Right cardiac atrium (tissue), 5 donors: ENCODE measurements around the gene MRGPRF. TPM values are rescaled to one million over a fixed set of nuclear protein-coding genes. Genes with fewer than 3 reads are reported as not detected.

Experiments
- ATAC-seq, 2 donors: fragments of 200-7000 bp; cut with Tn5 transposase; one replicate each; pipeline versions ENCODE4 v1.8.0 to v1.9.1; 2020; ENCODE audit warnings: moderate library complexity in 2 of 2, mild to moderate bottlenecking in 1 of 2
- DNase-seq, 3 donors: peaks; one replicate each; pipeline ENCODE4 v3.0.0-alpha.2; 2020
- H3K27ac ChIP-seq: one replicate; pipeline ENCODE4 v1.5.1; 2013; ENCODE audit warnings: mild to moderate bottlenecking, low read length, control low read depth, moderate library complexity
- H3K27me3 ChIP-seq: one replicate; pipeline ENCODE4 v1.6.1; 2013; ENCODE audit not compliant: control insufficient read depth, insufficient read depth
- H3K4me1 ChIP-seq: one replicate; pipeline ENCODE4 v1.6.1; 2013; ENCODE audit warnings: low read length; ENCODE audit not compliant: control insufficient read depth, insufficient read depth
- H3K4me3 ChIP-seq: one replicate; pipeline ENCODE4 v1.5.1; 2013; ENCODE audit warnings: low read length, control low read depth
- H3K9me3 ChIP-seq: one replicate; pipeline ENCODE4 v1.6.1; 2013; ENCODE audit warnings: low read length; ENCODE audit not compliant: control insufficient read depth
- WGBS: extraction: QIAGEN DNeasy Blood & Tissue Kit; methylation state at CpG from one replicate; pipeline ENCODE4 v1.1.7; 2013; 5-methylcytosine and 5-hydroxymethylcytosine counted together
- intact Hi-C, 4 donors: fragments of 100-400 bp; cut with DNase I; formaldehyde crosslinking; loops; one replicate each; pipeline versions ENCODE4 v1.11.0 to v1.14.0; 2022 to 2023
- polyA plus RNA-seq: library from polyadenylated mRNA; stranded (reverse); fragments of 200-250 nt; gene quantifications from one replicate; pipeline ENCODE4 v1.2.3, GENCODE V29; 2013
- total RNA-seq, 4 donors: library from RNA; stranded (reverse); fragmentation: NEBNext Ultra II Directional; extraction: Animal tissue kit (Norgen Biotek cat#: 25700); gene quantifications; one replicate each; pipeline ENCODE4 v1.2.1, GENCODE V29; 2021
- donor health status: healthy with polysubstance abuse.
- donor health status: DM: no; HTN: yes; CAD: no.
- donor health status: DM: no; HTN: no; CAD: no.
- donor health status: DM: no; HTN: yes; CAD: no; lungs with severe emphysema.
- donor health status: DM: yes; HTN: yes; CAD: no.

The MRGPRF gene
- total and polyA plus RNA-seq, 5 donors, result 4.6 to 16.2 (median 9.4) TPM

DNA sequence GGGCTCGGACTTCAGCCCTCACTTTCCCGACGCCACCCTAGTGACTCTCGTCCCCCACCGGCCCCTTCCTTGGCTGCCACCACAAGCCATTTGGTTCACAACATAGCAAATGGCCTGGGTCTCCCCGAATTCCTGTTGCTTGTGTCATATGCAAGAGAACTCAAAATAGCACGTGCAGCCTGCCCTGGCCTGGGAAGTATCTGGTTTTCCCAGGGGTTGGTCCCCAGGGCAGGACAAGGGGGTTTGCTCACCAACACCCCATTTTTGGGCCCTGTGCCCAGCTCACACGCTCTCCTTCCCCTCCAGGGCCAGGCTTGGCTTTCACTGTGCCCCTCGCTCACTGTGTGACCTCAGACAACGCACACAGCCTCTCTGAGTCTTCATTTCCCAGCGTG lies 22.9 kb upstream of the MRGPRF start:
- no peaks in the 10 kb centered on the region for H3K27me3 ChIP-seq
- 45% methylated on average over 11 of the region's 11 CpGs for WGBS
- intact Hi-C loops, result no loop called here

DNA sequence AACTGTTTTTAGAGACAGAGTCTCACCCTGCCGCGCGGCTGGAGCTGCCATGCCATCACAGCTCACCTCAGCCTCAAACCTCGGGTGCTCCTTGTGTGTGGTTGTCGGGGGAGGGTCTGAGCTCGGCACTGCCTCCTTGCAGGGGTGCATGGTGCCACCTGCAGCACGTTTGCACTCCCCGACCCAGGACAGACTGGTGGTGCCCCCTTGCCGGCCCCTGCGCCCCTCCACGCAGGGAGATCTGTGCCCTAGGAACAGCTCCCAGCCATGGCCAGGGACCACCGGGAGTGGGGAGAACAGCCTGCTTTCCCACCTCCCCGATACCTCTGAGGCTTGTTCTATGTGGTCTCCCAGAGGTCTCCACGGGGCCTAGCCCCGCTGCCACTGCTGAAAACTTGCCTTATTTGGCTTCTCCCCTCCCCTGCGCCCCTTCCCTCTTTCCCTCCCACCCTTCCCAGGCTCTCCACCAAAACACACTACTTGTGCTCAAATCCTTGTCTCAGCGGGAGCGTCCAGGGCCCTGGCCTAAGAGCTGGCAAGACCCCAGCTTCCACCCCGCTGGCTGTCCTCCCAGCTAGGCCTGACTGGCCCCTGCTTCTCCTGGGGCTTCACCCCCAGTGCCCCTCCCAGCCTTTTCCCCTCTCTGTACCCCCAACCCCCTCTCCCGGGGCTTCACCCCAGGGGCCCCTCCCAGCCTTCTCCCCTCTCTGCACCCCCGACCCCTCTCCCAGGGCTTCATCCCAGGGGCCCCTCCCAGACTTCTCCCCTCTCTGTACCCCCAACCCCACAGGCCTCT lies 22.3 kb upstream of the MRGPRF start:
- ATAC-seq (peak; percentile 73 to 85), DNase-seq (peak; percentile 71 to 90 (median 89))
- Histone ChIP-seq H3K27me3 (no peaks in the 10 kb centered on the region), H3K27ac (peak overlapping the region; percentile 57), H3K9me3 (no peaks in the 10 kb centered on the region), H3K4me1 (peaks cover 2% of the 10 kb centered on the region), H3K4me3 (no peak overlapping the region)
- intact Hi-C loops, result no loop called here
- 62% methylated on average over 21 of the region's 21 CpGs for WGBS

More for the DNA sequence above, 22.9 kb upstream of the MRGPRF start:
- Histone ChIP-seq H3K9me3 (no peaks in the 10 kb centered on the region), H3K4me1 (peaks cover 2% of the 10 kb centered on the region), H3K4me3 (no peak overlapping the region), H3K27ac (peak overlapping the region; percentile 49)
- DNase-seq (peak; percentile 81 to 87 (median 85)), ATAC-seq (peak; percentile 57 to 72)

- Histone ChIP-seq H3K4me3 (no peak overlapping the region), H3K4me1 (peaks cover 2% of the 10 kb centered on the region), H3K27ac (no peak overlapping the region), H3K9me3 (no peaks in the 10 kb centered on the region), H3K27me3 (no peaks in the 10 kb centered on the region)
- ATAC-seq, result no peak
- DNase-seq, result peak in 1 of 3 donors; percentile 24
- 78% methylated on average over 22 of the region's 22 CpGs for WGBS
- intact Hi-C loops, result no loop called here
Observed at GRCh38 chr11:69034123-69034867, 21.2 kb upstream of the MRGPRF start.

DNA sequence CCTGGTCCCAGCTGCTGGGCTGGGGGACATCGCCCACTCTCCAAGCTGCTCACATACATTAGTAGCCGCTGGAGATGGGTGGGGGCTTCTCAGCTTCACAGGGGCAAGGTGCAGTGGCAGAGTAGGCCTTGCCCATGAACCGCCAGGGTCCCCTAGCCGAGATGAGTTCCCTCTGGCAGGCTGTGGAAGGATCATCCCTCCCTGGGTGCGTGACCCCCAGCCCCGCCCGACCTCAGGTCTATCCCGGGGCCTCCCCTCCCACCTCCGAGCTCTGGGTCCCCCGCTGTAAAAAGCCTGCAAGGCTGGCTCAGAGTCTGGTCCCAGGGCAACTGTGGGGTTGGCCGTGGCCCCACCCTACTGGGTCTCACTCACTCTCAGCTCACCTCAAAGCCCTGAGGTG lies 20.4 kb upstream of the MRGPRF start:
- no peaks in the 10 kb centered on the region for H3K9me3 ChIP-seq
- no peak for ATAC-seq
- DNase-seq, result peak in 1 of 3 donors; percentile 33
- no peak overlapping the region for H3K4me3 ChIP-seq
- intact Hi-C loops, result no loop called here
- no peaks in the 10 kb centered on the region for H3K27me3 ChIP-seq
- WGBS, result 88% methylated on average over 11 of the region's 11 CpGs
- no peak overlapping the region for H3K27ac ChIP-seq
- H3K4me1 ChIP-seq, result peaks cover 2% of the 10 kb centered on the region

GRCh38 chr11:69032833-69033232 lies 19.8 kb upstream of the MRGPRF start:
- H3K27ac ChIP-seq, result no peak overlapping the region
- H3K27me3 ChIP-seq, result no peaks in the 10 kb centered on the region
- H3K4me3 ChIP-seq, result no peak overlapping the region
- peak in 1 of 3 donors; percentile 46 for DNase-seq
- peaks cover 2% of the 10 kb centered on the region for H3K4me1 ChIP-seq
- no peaks in the 10 kb centered on the region for H3K9me3 ChIP-seq
- intact Hi-C loops, result no loop called here
- WGBS, result 78% methylated on average over 7 of the region's 7 CpGs
- no peak for ATAC-seq

DNA sequence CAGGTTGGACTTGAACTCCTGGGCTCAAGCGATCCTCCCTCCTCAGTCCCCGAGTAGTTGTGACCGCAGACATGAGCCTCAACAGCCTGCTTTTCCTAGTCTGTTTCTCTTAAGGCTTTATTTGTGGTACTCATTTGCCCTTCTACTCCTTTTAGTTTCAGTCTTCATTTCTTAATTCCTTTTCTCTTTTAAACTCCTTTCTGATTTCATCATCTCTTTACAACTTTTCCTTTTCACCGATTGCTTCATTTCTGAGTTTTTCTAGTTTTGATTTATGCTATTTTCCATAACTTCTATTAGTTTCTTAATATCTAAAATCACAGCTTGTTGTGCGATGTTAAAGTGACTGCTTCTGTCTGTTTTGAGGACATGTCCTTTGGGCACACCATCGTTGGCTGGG lies 17.3 kb upstream of the MRGPRF start:
- H3K4me1 ChIP-seq, result no peaks in the 10 kb centered on the region
- no peak overlapping the region for H3K27ac ChIP-seq
- peak in 1 of 3 donors; percentile 3 for DNase-seq
- intact Hi-C loops, result no loop called here
- H3K9me3 ChIP-seq, result no peaks in the 10 kb centered on the region
- WGBS, result 64% methylated on average over 6 of the region's 6 CpGs
- ATAC-seq, result no peak
- H3K27me3 ChIP-seq, result no peaks in the 10 kb centered on the region
- H3K4me3 ChIP-seq, result no peak overlapping the region

DNA sequence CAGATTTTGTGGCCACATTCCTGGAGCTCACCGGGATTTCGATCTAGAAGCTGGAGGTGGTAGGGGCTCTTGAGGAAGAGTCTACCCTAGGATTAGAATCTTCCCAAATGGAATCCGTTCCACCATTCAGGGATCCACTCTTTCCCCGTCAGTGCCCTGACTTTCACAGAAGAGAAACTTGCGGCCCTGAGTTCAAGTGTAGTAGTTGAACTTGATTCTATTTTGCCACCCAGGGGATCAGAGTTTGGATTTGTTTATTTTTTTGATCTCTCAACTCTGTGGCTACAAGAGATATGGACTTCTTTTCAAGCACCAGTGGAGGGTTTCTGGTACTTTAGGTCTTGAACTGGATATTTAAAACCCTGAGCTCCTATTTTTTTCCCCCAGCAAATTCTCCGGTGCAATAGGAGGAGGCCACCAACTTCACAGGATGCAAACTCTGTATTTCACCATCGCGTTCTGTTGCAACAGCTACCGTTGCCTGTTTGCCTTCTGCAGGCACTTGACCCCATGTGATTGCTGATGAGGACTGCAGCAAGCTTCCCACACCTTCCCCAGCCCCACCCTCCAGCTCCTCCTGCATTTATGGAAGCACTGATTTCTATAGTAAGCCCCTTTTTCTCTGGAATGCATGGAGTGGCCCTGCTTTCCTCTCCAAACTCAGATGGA lies 14.8 kb upstream of the MRGPRF start:
- DNase-seq (no peak), ATAC-seq (peak in 1 of 2 donors; percentile 30)
- H3K9me3 ChIP-seq, result no peaks in the 10 kb centered on the region
- H3K4me1 ChIP-seq, result no peaks in the 10 kb centered on the region
- H3K27ac ChIP-seq, result no peak overlapping the region
- 65% methylated on average over 9 of the region's 9 CpGs for WGBS
- H3K27me3 ChIP-seq, result no peaks in the 10 kb centered on the region
- intact Hi-C loops, result no loop called here
- no peak overlapping the region for H3K4me3 ChIP-seq

- ATAC-seq (no peak), DNase-seq (no peak)
- H3K4me1 ChIP-seq, result no peaks in the 10 kb centered on the region
- no peaks in the 10 kb centered on the region for H3K27me3 ChIP-seq
- no peak overlapping the region for H3K27ac ChIP-seq
- 90% methylated on average over 6 of the region's 6 CpGs for WGBS
- H3K9me3 ChIP-seq, result no peaks in the 10 kb centered on the region
- no peak overlapping the region for H3K4me3 ChIP-seq
- intact Hi-C loops, result no loop called here
Observed at GRCh38 chr11:69024509-69024908, 11.5 kb upstream of the MRGPRF start.

DNA sequence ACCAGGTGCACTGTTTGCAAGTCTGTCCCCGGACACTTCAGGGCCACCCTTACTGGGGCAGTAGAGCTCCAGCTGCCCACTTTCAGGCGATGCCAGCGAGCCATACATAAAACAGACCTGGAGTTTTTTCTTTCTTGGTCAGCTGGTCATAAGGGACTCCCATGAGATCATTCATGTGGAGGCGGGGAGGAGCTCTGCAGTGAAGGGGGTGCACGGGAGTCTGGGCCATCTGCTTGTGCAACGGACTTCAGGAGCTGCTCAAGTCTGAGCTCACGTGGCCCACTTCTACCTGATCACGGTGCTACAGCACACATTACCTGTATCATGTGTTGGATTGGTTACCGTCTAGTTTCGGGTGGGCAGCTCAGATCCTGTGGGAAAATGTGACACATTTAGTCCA lies 9.2 kb upstream of the MRGPRF start:
- Histone ChIP-seq H3K9me3 (no peaks in the 10 kb centered on the region), H3K4me3 (no peak overlapping the region), H3K27me3 (no peaks in the 10 kb centered on the region), H3K27ac (no peak overlapping the region), H3K4me1 (no peaks in the 10 kb centered on the region)
- ATAC-seq (peak in 1 of 2 donors; percentile 49), DNase-seq (no peak)
- intact Hi-C loops, result no loop called here
- 67% methylated on average over 10 of the region's 10 CpGs for WGBS

- H3K4me1 ChIP-seq, result no peaks in the 10 kb centered on the region
- H3K9me3 ChIP-seq, result no peaks in the 10 kb centered on the region
- peak in 1 of 3 donors; percentile 48 for DNase-seq
- H3K27me3 ChIP-seq, result no peaks in the 10 kb centered on the region
- WGBS, result 56% methylated on average over 13 of the region's 13 CpGs
- no peak for ATAC-seq
- no peak overlapping the region for H3K4me3 ChIP-seq
- no peak overlapping the region for H3K27ac ChIP-seq
- intact Hi-C loops, result loop anchor here in 1 of 4 donors (10.0 kb wide), 1 partner anchor 74 kb away; no protein-coding TSS in a partner anchor
Observed at GRCh38 chr11:69018924-69019323, 5.9 kb upstream of the MRGPRF start.

GRCh38 chr11:69017951-69018350 lies 4.9 kb upstream of the MRGPRF start:
- intact Hi-C loops, result loop anchor here in 1 of 4 donors (10.0 kb wide), 1 partner anchor 73 kb away; no protein-coding TSS in a partner anchor
- Histone ChIP-seq H3K27me3 (no peaks in the 10 kb centered on the region), H3K9me3 (no peaks in the 10 kb centered on the region), H3K4me3 (no peak overlapping the region), H3K27ac (no peak overlapping the region), H3K4me1 (no peaks in the 10 kb centered on the region)
- DNase-seq (no peak), ATAC-seq (no peak)
- 92% methylated on average over 10 of the region's 10 CpGs for WGBS
